HCT116 (cell line): ENCODE data around the gene PHF5A. TPM values are rescaled to one million over a fixed set of nuclear protein-coding genes. Genes with fewer than 3 reads are reported as not detected.

ENCODE experiments used
- ATAC-seq: fragments of 200-7000 bp; cut with Tn5 transposase; 2 replicates; pipeline ENCODE4 v1.9.1; 2020; ENCODE audit warnings: mild to moderate bottlenecking, moderate library complexity
- BruUV-seq: library from RNA; stranded (reverse); fragments of 400-500 nt; replicated peaks from 2 replicates; lab custom pipeline; 2021; lab: Mats Ljungman, UMichigan
- CTCF ChIA-PET: fragments of 300-600 bp; sonication (Branson Sonifier 250); formaldehyde crosslinking; loops from one replicate; lab custom pipeline; 2021; ENCODE audit warnings: antibody characterized with exemption; lab: Charles Lee
- POLR2A ChIA-PET: fragments of 300-600, 350-600 bp; sonication (Branson Sonifier 250); formaldehyde crosslinking; loops from one replicate; lab custom pipeline; 2021; ENCODE audit warnings: antibody characterized with exemption; lab: Charles Lee
- RAD21 ChIA-PET, 2 experiments: fragments of 300-600 bp; sonication (Branson Sonifier 250); formaldehyde crosslinking; loops; one replicate each; lab custom pipeline; 2023; ENCODE audit warnings: low total read pairs in 2 of 2; ENCODE audit not compliant: uncharacterized antibody in 2 of 2, unreplicated experiment in 2 of 2, low non-redundant PET in 1 of 2; lab: Charles Lee
- DNase-seq: peaks from one replicate; pipeline ENCODE4 v3.0.0-alpha.2; 2010; ENCODE audit warnings: low read depth, low spot score
- H2AFZ ChIP-seq: fragments of 200-600 bp; shearing (Covaris generic), sonication (generic); 2 replicates; pipeline ENCODE4 v1.6.1; 2017; ENCODE audit warnings: low read depth, mixed run types, mixed read lengths, antibody characterized with exemption, low read length; ENCODE audit not compliant: poor library complexity, severe bottlenecking
- H3K27ac ChIP-seq: 2 replicates; pipeline ENCODE4 v1.5.1; 2012; ENCODE audit warnings: low read depth, low read length
- H3K27me3 ChIP-seq: fragments of 200-600 bp; sonication (generic); 2 replicates; pipeline ENCODE4 v1.6.1; 2016; ENCODE audit warnings: mixed run types, low read length, mixed read lengths; ENCODE audit not compliant: insufficient read depth
- H3K36me3 ChIP-seq, 2 experiments: fragments of 200-500 bp in 1 of 2; fragments of 200-600 bp in 1 of 2; sonication (Bioruptor generic) in 1 of 2; sonication (generic) in 1 of 2; 2 replicates each; pipeline versions ENCODE4 v1.5.1 to v1.6.1; 2014 to 2016; ENCODE audit warnings: low read length in 2 of 2, inconsistent platforms in 1 of 2, mixed read lengths in 1 of 2, mixed run types in 1 of 2; ENCODE audit not compliant: insufficient read depth in 2 of 2, control insufficient read depth in 1 of 2
- H3K4me1 ChIP-seq, 2 experiments: fragments of 200-600 bp in 1 of 2; sonication (generic) in 1 of 2; 2 replicates each; pipeline versions ENCODE4 v1.5.1 to v1.6.1; 2012 to 2017; ENCODE audit warnings: low read length in 2 of 2, inconsistent platforms in 1 of 2, mild to moderate bottlenecking in 1 of 2, mixed read lengths in 1 of 2, mixed run types in 1 of 2, moderate library complexity in 1 of 2; ENCODE audit not compliant: insufficient read depth in 2 of 2, control insufficient read depth in 1 of 2
- H3K4me2 ChIP-seq: fragments of 200-600 bp; sonication (generic); 2 replicates; pipeline ENCODE4 v1.6.1; 2017; ENCODE audit warnings: mixed run types, low read length, mixed read lengths
- H3K4me3 ChIP-seq, 2 experiments: fragments of 200-600 bp in 1 of 2; sonication (generic) in 1 of 2; replicated peaks in 1 of 2; 2 replicates each; pipeline ENCODE4 v1.5.1; 2011 to 2016; ENCODE audit warnings: low read length in 2 of 2, control low read depth in 1 of 2, low read depth in 1 of 2, mild to moderate bottlenecking in 1 of 2, mixed read lengths in 1 of 2, mixed run types in 1 of 2
- H3K79me2 ChIP-seq: fragments of 200-600 bp; sonication (generic); 2 replicates; pipeline ENCODE4 v1.6.1; 2017; ENCODE audit warnings: mild to moderate bottlenecking, mixed run types, low read length, moderate library complexity, mixed read lengths; ENCODE audit not compliant: insufficient read depth
- H3K9ac ChIP-seq: fragments of 200-600 bp; sonication (generic); 2 replicates; pipeline ENCODE4 v1.6.1; 2016; ENCODE audit warnings: low read length, mixed read lengths
- H3K9me2 ChIP-seq: fragments of 200-600 bp; sonication (generic), shearing (Covaris generic); 2 replicates; pipeline ENCODE4 v1.6.1; 2017; ENCODE audit warnings: mixed run types, mild to moderate bottlenecking, moderate library complexity; ENCODE audit not compliant: insufficient read depth
- H3K9me3 ChIP-seq, 2 experiments: fragments of 200-500 bp in 1 of 2; fragments of 200-600 bp in 1 of 2; sonication (Bioruptor generic) in 1 of 2; sonication (generic) in 1 of 2; 2 replicates each; pipeline ENCODE4 v1.6.1; 2014 to 2017; ENCODE audit warnings: low read length in 2 of 2, mixed read lengths in 2 of 2, inconsistent platforms in 1 of 2, low read depth in 1 of 2, mild to moderate bottlenecking in 1 of 2, mixed run types in 1 of 2, moderate library complexity in 1 of 2; ENCODE audit not compliant: control insufficient read depth in 1 of 2, insufficient read depth in 1 of 2
- H4K20me1 ChIP-seq: fragments of 200-600 bp; sonication (generic), shearing (Covaris generic); 2 replicates; pipeline ENCODE4 v1.6.1; 2017; ENCODE audit warnings: mixed run types, mild to moderate bottlenecking, moderate library complexity; ENCODE audit not compliant: insufficient read depth
- EGR1 ChIP-seq: IDR thresholded peaks from 2 replicates; pipeline ENCODE4 v1.6.1; 2012; ENCODE audit warnings: low read depth
- SP1 ChIP-seq: IDR thresholded peaks from 2 replicates; pipeline ENCODE4 v1.6.1; 2012; ENCODE audit warnings: low read depth
- TCF7L2 ChIP-seq: IDR thresholded peaks from 2 replicates; pipeline ENCODE4 v1.7.0; 2011; ENCODE audit warnings: borderline replicate concordance, inconsistent platforms; ENCODE audit not compliant: insufficient read depth, insufficient read length; ENCODE audit errors: extremely low read depth
- ZFX ChIP-seq: fragments of 450-650 bp; IDR thresholded peaks from 2 replicates; pipeline ENCODE4 v1.6.1; 2017
- intact Hi-C: fragments of 100-400 bp; cut with micrococcal nuclease; formaldehyde crosslinking; loops from 2 replicates; pipeline ENCODE4 v1.10.0; 2022
- total RNA-seq: library from RNA; stranded (reverse); gene quantifications from one replicate; pipeline ENCODE4 v1.2.1, GENCODE V29; 2021; ENCODE audit not compliant: unreplicated experiment

Gene PHF5A
- total RNA-seq, 1 experiment from 2014 or later: 86.0 TPM

- no peaks in the 10 kb centered on the region for H3K9me2 ChIP-seq
- no peak overlapping the region for H3K4me3 ChIP-seq
- H2AFZ ChIP-seq: no peak overlapping the region
- no peak overlapping the region for H3K4me2 ChIP-seq
- peaks cover 3 to 29% of the 10 kb centered on the region in 2 experiments; a peak in 3 of 4 replicates for H3K4me1 ChIP-seq
- H3K36me3 ChIP-seq: 0 out of 4 replicates have a peak, but pooled peaks cover 0 to 3% of the 10 kb centered on the region in 2 experiments
- DNase-seq (no peak), ATAC-seq (no peak)
- peaks cover 7% of the 10 kb centered on the region; the same call in 1 of the 2 replicates for H4K20me1 ChIP-seq
- POLR2A ChIA-PET: interaction anchor here (1.2 kb wide), 1 partner anchor 10 kb away, joined by 4 read pairs; the partner anchor contains the start of genes ACO2 and PHF5A
- RAD21 ChIA-PET: interaction anchor here in 1 of 2 experiments (0.6 kb wide), 1 partner anchor 17 kb away, joined by 5 read pairs; no protein-coding TSS in a partner anchor
- no TSS peak for BruUV-seq
- intact Hi-C loops: no loop called here
- H3K9ac ChIP-seq: no peak overlapping the region
- no peaks in the 10 kb centered on the region for H3K9me3 ChIP-seq
- no peak for TF ChIP-seq ZFX
- H3K27me3 ChIP-seq: no peaks in the 10 kb centered on the region
- H3K27ac ChIP-seq: no peak overlapping the region
- H3K79me2 ChIP-seq: peaks cover 92% of the 10 kb centered on the region
- CTCF ChIA-PET: no interaction called here
Observed at GRCh38 chr22:41478891-41479521, 10.5 kb upstream of the PHF5A start.

- ChIA-PET RAD21 (interaction anchor here in 1 of 2 experiments (0.6 kb wide), 1 partner anchor 17 kb away, joined by 5 read pairs; no protein-coding TSS in a partner anchor), POLR2A (interaction anchor here (1.2 kb wide), 1 partner anchor 10 kb away, joined by 4 read pairs; the partner anchor contains the start of genes ACO2 and PHF5A), CTCF (no interaction called here)
- Histone ChIP-seq H3K4me2 (no peak overlapping the region), H4K20me1 (peaks cover 4% of the 10 kb centered on the region; the same call in 1 of the 2 replicates), H3K36me3 (0 out of 4 replicates have a peak, but pooled peaks cover 0 to 3% of the 10 kb centered on the region in 2 experiments), H3K4me1 (peaks cover 3 to 29% of the 10 kb centered on the region in 2 experiments; a peak in 3 of 4 replicates), H2AFZ (no peak overlapping the region), H3K9ac (no peak overlapping the region), H3K9me2 (no peaks in the 10 kb centered on the region), H3K79me2 (peaks cover 92% of the 10 kb centered on the region), H3K27me3 (no peaks in the 10 kb centered on the region), H3K9me3 (no peaks in the 10 kb centered on the region)
- intact Hi-C loops: no loop called here
- no TSS peak for BruUV-seq
- DNase-seq (no peak), ATAC-seq (no peak)
- TF ChIP-seq TCF7L2: no peak
- TF ChIP-seq EGR1: no peak
- TF ChIP-seq SP1: no peak
- TF ChIP-seq, all 23 proteins: peak for 0
- Histone ChIP-seq H3K4me3 (no peak overlapping the region), H3K27ac (no peak overlapping the region)
Observed at GRCh38 chr22:41478473-41478872, 10.0 kb upstream of the PHF5A start.
